GM19351 (cell line): ENCODE data around the gene POGZ.

Source experiments
- ATAC-seq: cut with Tn5 transposase; IDR thresholded peaks from one replicate; pipeline ENCODE4 v1.9.1; 2021; ENCODE audit warnings: mild to moderate bottlenecking, moderate library complexity; ENCODE audit not compliant: unreplicated experiment

POGZ gene

DNA sequence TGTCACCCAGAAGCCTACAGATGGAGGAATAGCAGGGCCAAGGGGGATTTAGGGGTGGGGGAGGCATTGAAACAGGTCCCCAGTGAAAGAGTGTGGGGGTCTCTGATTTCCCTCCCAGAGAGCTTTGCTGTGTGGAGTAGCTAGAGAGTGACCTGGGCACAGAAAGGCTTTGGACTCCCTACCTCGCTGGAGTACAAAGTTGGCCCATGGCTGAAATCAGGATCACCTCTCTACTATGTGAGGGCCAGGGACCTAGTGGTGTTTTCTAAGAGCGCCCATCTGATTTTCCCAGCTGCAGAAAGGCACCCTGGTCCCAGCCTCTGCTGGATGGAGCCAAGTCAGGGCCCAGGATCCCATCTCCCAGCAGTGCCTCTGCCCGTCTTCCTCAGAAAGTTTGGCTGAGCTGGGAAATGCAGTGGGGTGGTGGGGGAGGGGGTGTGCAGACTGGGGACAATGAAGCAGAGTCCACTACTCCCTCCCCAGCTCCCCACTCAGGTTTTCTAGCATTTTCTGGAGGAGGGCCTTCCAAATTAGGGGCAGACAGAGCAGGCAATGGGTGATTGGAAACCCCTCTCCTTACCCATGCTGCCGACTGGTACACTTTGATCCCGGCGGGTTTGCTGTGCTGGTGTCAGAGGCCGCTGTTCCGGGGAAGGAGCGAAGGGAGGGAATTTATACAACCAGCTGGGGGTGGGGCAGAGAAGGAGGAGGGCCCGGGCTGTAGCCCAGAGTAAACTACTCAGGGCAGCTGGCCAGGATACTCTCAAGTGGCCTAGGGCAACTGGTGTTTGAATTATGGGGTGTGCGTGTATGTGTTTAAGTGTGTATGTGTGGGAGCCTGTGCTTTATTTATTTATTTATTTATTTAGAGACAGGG is 87.0 kb downstream of the POGZ start, which contains the start of gene SELENBP1:
SELENBP1 (minus strand) TSS at position 648 of the 877 bp plus-strand sequence; CDS start at position 584, 64 bp downstream.
- no peak for ATAC-seq

GRCh38 chr1:151371370-151372057 is 87.8 kb downstream of the POGZ start:
- ATAC-seq, result no peak

DNA sequence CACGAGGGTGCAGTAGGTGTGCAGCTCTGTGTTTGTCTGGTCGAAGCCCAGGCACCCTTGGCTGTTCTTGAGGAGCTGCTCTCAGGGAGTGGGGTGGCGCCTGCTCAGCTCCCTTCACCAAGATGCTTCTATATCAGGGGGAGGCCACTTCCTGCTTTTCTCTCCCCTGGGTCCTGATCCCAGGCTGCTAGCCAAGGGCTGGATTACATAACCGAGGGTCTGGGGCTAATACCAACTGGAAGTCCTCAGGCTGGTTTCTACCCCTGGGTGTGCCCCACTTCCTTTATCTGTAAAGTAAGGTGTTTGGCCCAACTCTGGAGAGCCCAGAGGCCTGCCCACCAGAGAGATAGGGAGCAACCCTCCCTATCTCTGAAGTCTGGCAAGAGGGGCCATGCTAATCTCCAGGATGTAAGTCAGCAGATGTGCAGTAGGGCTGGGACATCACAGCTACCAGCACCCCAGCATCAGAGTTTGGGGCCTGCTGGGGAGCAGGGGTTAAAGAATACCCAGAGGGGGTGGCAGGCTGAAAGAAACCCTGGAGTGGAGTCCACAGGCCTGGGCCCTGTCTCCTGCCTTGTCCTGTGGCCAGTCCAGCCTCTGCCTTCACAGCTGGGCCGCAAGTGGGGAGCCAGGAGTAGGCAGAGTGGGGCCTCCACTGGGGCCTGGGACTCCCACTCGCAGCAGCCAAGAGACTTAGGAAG is 88.9 kb downstream of the POGZ start:
- no peak for ATAC-seq

GRCh38 chr1:151369621-151370048 is 89.7 kb downstream of the POGZ start:
- ATAC-seq, result no peak

DNA sequence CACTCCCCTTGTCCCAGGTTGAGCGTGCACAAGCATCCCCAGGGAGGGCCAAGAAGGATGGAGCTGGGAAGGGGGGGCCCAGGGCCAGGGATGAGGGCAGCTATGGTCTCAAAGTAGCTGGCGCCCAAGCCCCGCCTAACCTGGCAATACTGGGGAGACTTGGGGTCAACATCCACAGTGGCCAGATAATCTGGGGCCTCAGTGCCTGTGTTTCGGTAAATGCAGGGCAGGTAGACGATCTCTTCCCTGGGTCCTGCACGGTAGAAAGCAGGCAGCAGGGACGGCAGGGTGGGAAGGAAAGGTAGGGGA is 90.0 kb downstream of the POGZ start:
- no peak for ATAC-seq

GRCh38 chr1:151368393-151369301 is 90.6 kb downstream of the POGZ start:
- no peak for ATAC-seq

- no peak for ATAC-seq
Observed at GRCh38 chr1:151367658-151368392, 91.5 kb downstream of the POGZ start.

- ATAC-seq, result no peak
Observed at GRCh38 chr1:151364996-151365395, 94.3 kb downstream of the POGZ start.

GRCh38 chr1:151362308-151363155 is 96.8 kb downstream of the POGZ start:
- ATAC-seq, result no peak

DNA sequence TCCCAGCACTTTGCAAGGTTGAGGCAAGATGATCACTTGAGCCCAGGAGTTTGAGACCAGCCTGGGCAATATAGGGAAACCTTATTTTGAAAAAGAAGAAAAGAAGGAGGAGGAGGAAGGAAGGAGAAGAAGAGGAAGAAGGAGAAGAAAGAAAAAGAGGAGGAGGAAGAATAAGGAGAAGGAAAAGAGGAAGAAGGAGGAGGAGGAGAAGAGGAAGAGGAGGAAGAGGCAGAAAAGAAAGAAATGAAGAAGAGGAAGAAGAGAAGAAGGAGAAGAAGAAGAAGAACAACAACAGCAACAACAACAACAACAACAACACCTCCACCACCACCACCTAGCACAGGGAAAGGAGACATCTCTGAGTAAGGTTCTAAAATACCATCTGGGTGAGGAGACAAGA is 97.4 kb downstream of the POGZ start:
- no peak for ATAC-seq

GRCh38 chr1:151356696-151357095 is 102.6 kb downstream of the POGZ start:
- no peak for ATAC-seq
